Muscle of back (tissue), 10 donors: ENCODE measurements around the gene SP6. TPM values are rescaled to one million over a fixed set of nuclear protein-coding genes. Genes with fewer than 3 reads are reported as not detected.

Experiments used
- polyA plus RNA-seq, 10 donors: library from polyadenylated mRNA; unstranded; fragments of 120-200 nt; gene quantifications; one replicate each; pipeline ENCODE4 v1.2.1, GENCODE V29; 2013; ENCODE audit not compliant: insufficient read length in 10 of 10

Gene SP6
- polyA plus RNA-seq, 10 donors: 0.77 to 4.0 (median 1.4) TPM

Other genes starting within 250 kb of the SP6 start
- gene KPNB1, start 201.2 kb downstream of the SP6 start, polyA plus RNA-seq: 100 to 1,000 TPM; 135 to 209 (median 166) TPM
- 10 to 100 TPM; 21.2 to 35.2 (median 28.9) TPM for gene TBKBP1, start 157.0 kb downstream of the SP6 start, polyA plus RNA-seq
- under 1 TPM in 9 of 10 donors, not detected in 1; 0.13 to 0.66 (median 0.20) TPM for gene TBX21, start 117.9 kb downstream of the SP6 start, polyA plus RNA-seq
- gene OSBPL7, start 29.4 kb downstream of the SP6 start, polyA plus RNA-seq: 10 to 100 TPM in 5 of 10 donors, 1 to 10 TPM in 5; 7.2 to 16.5 (median 10.0) TPM
- 10 to 100 TPM; 42.9 to 58.5 (median 52.7) TPM for gene MRPL10, start 19.6 kb downstream of the SP6 start, polyA plus RNA-seq
- 1 to 10 TPM in 3 of 10 donors, under 1 TPM in 7; 0.49 to 1.4 (median 0.88) TPM for gene LRRC46, start 19.5 kb downstream of the SP6 start, polyA plus RNA-seq
- gene SCRN2, start 9.9 kb downstream of the SP6 start, polyA plus RNA-seq: 10 to 100 TPM; 15.2 to 36.0 (median 21.0) TPM
- gene SP2, start 45.1 kb upstream of the SP6 start, polyA plus RNA-seq: 10 to 100 TPM; 12.3 to 18.3 (median 14.7) TPM
- gene PNPO, start 90.4 kb upstream of the SP6 start, polyA plus RNA-seq: 10 to 100 TPM in 3 of 10 donors, 1 to 10 TPM in 7; 7.6 to 13.7 (median 9.3) TPM
- under 1 TPM in 5 of 10 donors, not detected in 5; 0.14 to 0.42 (median 0.26) TPM for gene PRR15L, start 106.7 kb upstream of the SP6 start, polyA plus RNA-seq
- gene CDK5RAP3, start 120.0 kb upstream of the SP6 start, polyA plus RNA-seq: 100 to 1,000 TPM in 1 of 10 donors, 10 to 100 TPM in 9; 55.6 to 131 (median 75.1) TPM
- 10 to 100 TPM; 39.5 to 66.4 (median 45.7) TPM for gene COPZ2, start 186.6 kb upstream of the SP6 start, polyA plus RNA-seq
- 100 to 1,000 TPM; 192 to 305 (median 259) TPM for gene NFE2L1, start 197.2 kb upstream of the SP6 start, polyA plus RNA-seq